DMS153 (cell line): ENCODE results near the gene PROCR.
"Not testable (repeated sequence)": the region's sequence is repeated elsewhere in the genome, so short reads cannot be mapped to it uniquely, and the experiment has no call there.

Experiments
- DNase-seq: peaks from one replicate; lab custom pipeline; 2025; lab: John Stamatoyannopoulos, UW

PROCR gene

GRCh38 chr20:35165221-35166185, 6.4 kb upstream of the PROCR start:
- DNase-seq, result no peak

- DNase-seq, result no peak
These were observed 5.5 kb upstream of the PROCR start for GRCh38 chr20:35166242-35166830.

- DNase-seq, result no peak
These were observed 4.1 kb upstream of the PROCR start for GRCh38 chr20:35167787-35168186.

GRCh38 chr20:35168701-35169409, 3.0 kb upstream of the PROCR start:
- not testable (repeated sequence) for DNase-seq

- no peak for DNase-seq
These were observed 477 bp upstream of the PROCR start for GRCh38 chr20:35171438-35171752.

- no peak for DNase-seq
These were observed 548 bp downstream of the PROCR start for GRCh38 chr20:35172434-35172806.

GRCh38 chr20:35173576-35174192, 1.8 kb downstream of the PROCR start:
- DNase-seq, result no peak

- no peak for DNase-seq
These were observed 2.8 kb downstream of the PROCR start for GRCh38 chr20:35174458-35175216.

- DNase-seq, result no peak
These were observed 4.3 kb downstream of the PROCR start for GRCh38 chr20:35176132-35176531.

GRCh38 chr20:35179292-35180212, 7.7 kb downstream of the PROCR start:
- no peak for DNase-seq

- DNase-seq, result no peak
These were observed 8.4 kb downstream of the PROCR start for GRCh38 chr20:35180266-35180665.

GRCh38 chr20:35181731-35182130, 9.9 kb downstream of the PROCR start:
- no peak for DNase-seq

- not testable (repeated sequence) for DNase-seq
These were observed 14.9 kb downstream of the PROCR start for GRCh38 chr20:35186691-35187289.

- no peak for DNase-seq
These were observed 15.8 kb downstream of the PROCR start for GRCh38 chr20:35187584-35188190.

GRCh38 chr20:35189223-35189622, 17.4 kb downstream of the PROCR start:
- DNase-seq, result not testable (repeated sequence)

- DNase-seq, result no peak
These were observed 18.7 kb downstream of the PROCR start for GRCh38 chr20:35190556-35190955.

- DNase-seq, result no peak
These were observed 19.7 kb downstream of the PROCR start for GRCh38 chr20:35191419-35192117.

GRCh38 chr20:35192118-35192872, 20.4 kb downstream of the PROCR start:
- DNase-seq, result no peak
